ENCODE data around the gene RPS6KB1.

Gene RPS6KB1

DNA sequence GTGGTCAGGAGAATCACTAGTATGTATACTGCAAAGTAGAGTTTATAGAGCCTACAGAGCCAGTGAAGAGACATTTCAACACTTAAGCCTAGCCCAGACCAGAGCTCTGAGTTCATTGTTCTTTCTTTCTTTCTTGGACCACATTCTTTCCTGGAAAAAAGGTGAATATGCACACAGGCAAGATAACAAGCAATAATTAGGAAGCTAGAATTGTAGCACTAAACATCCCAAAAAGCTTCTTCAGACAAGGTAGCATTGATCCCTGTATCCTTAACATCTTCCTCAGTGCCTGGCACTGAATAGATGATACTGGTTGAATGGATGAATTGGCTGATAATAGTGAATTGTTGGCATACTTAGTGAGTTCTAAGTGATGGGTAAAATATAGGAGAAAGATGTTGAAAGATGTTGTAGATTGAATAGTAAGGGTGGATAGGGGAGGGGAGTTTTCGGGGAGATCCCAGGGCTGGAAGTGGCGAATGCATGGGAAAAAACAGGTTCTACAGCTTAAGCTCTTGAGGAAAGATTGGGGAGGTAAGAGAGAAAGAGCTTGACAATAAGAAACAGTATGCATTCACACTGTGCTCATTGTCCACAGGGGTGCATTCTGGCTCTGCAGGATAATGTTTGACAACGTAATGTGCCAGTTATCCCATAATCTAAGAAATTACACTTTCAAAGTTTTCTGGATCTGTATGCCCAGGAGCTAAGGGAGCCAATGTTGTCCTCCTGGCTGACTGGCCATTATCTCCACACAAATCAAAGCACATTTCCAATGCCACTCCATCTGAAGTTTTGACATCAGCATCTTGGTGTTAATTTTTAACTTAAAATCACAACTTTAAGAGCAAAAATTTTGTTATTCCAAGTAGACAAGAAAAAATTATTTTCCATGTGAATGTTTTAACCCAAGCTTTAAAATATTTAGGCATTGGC is 35.8 kb upstream of the RPS6KB1 start:
- H3K4me1 Mint-ChIP-seq = peaks cover 33% of the 10 kb centered on the region
- TF ChIP-seq, protein P1, sequence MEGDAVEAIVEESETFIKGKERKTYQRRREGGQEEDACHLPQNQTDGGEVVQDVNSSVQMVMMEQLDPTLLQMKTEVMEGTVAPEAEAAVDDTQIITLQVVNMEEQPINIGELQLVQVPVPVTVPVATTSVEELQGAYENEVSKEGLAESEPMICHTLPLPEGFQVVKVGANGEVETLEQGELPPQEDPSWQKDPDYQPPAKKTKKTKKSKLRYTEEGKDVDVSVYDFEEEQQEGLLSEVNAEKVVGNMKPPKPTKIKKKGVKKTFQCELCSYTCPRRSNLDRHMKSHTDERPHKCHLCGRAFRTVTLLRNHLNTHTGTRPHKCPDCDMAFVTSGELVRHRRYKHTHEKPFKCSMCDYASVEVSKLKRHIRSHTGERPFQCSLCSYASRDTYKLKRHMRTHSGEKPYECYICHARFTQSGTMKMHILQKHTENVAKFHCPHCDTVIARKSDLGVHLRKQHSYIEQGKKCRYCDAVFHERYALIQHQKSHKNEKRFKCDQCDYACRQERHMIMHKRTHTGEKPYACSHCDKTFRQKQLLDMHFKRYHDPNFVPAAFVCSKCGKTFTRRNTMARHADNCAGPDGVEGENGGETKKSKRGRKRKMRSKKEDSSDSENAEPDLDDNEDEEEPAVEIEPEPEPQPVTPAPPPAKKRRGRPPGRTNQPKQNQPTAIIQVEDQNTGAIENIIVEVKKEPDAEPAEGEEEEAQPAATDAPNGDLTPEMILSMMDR (IDR thresholded peaks at IDR 0.05; ENCODE audit: unreplicated experiment in 3 of 3) = no peak
- H3K36me3 Mint-ChIP-seq (ENCODE audit: low read depth) = peaks cover 7% of the 10 kb centered on the region
- H3K4me3 Mint-ChIP-seq = no peak overlapping the region
- no peaks in the 10 kb centered on the region for H3K9me3 Mint-ChIP-seq
- peak overlapping the region; percentile 0 to 6 (median 4) for H3K27ac Mint-ChIP-seq
- no peaks in the 10 kb centered on the region for H3K27me3 Mint-ChIP-seq (ENCODE audit: low read depth)

DNA sequence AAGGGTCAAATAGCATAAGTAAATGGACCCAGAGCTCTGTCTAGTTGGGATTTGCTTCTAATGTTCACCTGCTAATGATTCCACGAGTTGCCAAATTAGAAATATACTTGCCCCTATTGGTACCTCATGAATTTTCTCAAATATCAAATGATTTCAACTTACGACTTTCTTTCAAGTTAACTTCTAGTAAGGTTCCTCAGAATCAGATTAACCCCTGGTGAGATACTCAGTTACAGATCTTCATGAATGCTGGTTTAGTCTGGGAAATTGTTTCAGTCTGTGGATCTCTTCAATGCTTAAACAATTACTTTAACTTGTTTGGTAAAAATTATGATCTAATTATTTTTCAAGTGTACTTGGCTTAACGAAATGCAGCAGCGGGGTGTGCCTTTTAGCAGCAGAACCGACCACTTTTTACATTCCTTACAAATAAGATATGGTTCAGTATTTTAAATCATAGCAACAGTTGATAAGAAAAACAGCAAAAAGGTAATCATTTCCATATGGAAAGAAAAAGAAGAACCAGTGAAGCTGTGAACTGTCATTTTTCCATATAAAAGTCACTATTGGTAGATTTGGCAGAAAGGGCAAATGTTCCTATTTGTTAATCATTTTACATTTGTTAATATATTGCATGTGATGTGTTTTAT is 34.6 kb upstream of the RPS6KB1 start:
- TF ChIP-seq, protein P1 (IDR thresholded peaks at IDR 0.05; ENCODE audit: unreplicated experiment in 3 of 3) = no peak
- Mint-ChIP-seq H3K9me3 (no peaks in the 10 kb centered on the region), H3K36me3 (ENCODE audit: low read depth) (peaks cover 12% of the 10 kb centered on the region), H3K27me3 (ENCODE audit: low read depth) (no peaks in the 10 kb centered on the region), H3K4me1 (peaks cover 24% of the 10 kb centered on the region), H3K4me3 (no peak overlapping the region), H3K27ac (peak overlapping the region; percentile 45 to 70 (median 69))

DNA sequence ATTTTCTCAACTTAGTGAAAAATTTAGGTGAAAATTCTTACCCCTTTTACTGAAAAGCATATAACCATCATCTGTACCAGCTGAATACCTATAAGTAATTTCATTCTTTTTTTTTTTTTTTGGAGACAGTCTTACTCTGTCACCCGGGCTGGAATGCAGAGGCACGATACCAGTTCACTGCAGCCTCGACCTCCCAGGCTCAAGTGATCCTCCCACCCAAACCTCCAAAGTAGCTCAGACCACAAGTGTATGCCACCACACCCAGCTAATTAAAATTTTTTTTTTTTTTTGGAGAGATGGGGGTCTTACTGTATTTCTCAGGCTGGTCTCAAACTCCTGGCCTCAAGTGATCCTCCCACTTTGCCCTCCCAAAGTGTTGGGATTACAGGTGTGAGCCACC is 34.0 kb upstream of the RPS6KB1 start:
- Mint-ChIP-seq H3K4me1 (peaks cover 20% of the 10 kb centered on the region), H3K27ac (peak overlapping the region in 1 of 3 experiments; percentile 72), H3K9me3 (no peaks in the 10 kb centered on the region), H3K27me3 (ENCODE audit: low read depth) (no peaks in the 10 kb centered on the region), H3K36me3 (ENCODE audit: low read depth) (peaks cover 15% of the 10 kb centered on the region), H3K4me3 (no peak overlapping the region)
- TF ChIP-seq, protein P1 (IDR thresholded peaks at IDR 0.05; ENCODE audit: unreplicated experiment in 3 of 3) = no peak

DNA sequence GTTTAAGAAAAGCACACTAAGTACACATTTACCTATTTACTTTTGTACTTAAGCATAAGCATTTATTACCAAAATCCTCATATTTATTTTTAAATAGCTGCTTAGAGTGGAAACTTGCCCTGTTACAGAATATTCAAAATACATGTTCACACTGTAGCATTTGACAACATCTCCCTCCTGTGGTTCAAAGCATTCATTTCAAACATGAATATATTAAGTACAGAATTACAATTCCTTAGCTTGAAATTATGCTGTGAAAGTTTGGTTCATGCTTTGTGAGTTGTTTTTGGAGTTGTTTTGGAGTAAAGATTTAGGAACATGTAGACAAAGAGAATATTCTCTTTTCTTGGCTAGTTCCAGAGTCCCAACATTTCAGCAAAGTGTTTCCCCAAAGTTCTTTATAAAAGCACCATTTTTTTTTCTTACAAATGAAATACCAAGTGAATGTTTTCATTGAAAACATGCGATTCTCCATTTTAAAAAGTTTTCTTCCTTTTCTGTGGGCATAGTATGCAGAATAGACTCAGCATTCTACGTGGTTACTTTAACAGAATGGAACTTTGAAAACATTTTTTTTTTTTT is 33.4 kb upstream of the RPS6KB1 start:
- peaks cover 20% of the 10 kb centered on the region for H3K4me1 Mint-ChIP-seq
- H3K27ac Mint-ChIP-seq = peak overlapping the region; percentile 61 to 88 (median 72)
- no peaks in the 10 kb centered on the region for H3K9me3 Mint-ChIP-seq
- H3K4me3 Mint-ChIP-seq = no peak overlapping the region
- H3K27me3 Mint-ChIP-seq (ENCODE audit: low read depth) = no peaks in the 10 kb centered on the region
- H3K36me3 Mint-ChIP-seq (ENCODE audit: low read depth) = peaks cover 16% of the 10 kb centered on the region
- TF ChIP-seq, protein P1 (IDR thresholded peaks at IDR 0.05; ENCODE audit: unreplicated experiment in 3 of 3) = peak; percentile 57 to 69 (median 64)

DNA sequence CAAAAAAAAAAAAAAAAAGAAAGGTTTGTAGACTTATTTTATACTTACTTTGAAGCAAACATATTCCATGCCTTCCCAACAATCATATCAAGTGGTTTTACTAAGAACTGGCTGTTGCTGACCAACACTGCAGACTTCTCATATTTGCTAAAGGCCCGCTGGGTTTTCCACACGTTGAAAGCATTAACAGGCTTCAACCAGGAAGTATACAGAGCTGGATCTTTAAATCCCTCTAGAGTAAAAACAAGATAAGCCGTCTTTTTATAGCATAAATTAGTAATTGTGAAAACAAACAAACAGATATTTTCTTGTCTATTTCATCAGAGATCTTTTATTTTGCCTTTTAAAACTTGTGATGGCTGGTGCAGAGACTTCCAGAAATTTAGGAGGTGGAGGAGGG is 29.3 kb upstream of the RPS6KB1 start:
- H3K4me1 Mint-ChIP-seq = peaks cover 5% of the 10 kb centered on the region
- no peak overlapping the region for H3K27ac Mint-ChIP-seq
- H3K9me3 Mint-ChIP-seq = no peaks in the 10 kb centered on the region
- H3K36me3 Mint-ChIP-seq (ENCODE audit: low read depth) = peaks cover 27% of the 10 kb centered on the region
- TF ChIP-seq, protein P1 (IDR thresholded peaks at IDR 0.05; ENCODE audit: unreplicated experiment in 3 of 3) = no peak
- H3K27me3 Mint-ChIP-seq (ENCODE audit: low read depth) = no peaks in the 10 kb centered on the region
- no peak overlapping the region for H3K4me3 Mint-ChIP-seq

All from nephron (organoid).